Stimulated activated CD8-positive, alpha-beta memory T cell treated with anti-CD3 and anti-CD28 coated beads, Interleukin-12 subunit alpha, Interleukin-12 subunit beta, amount 100 ng/mL, for 24 hours (primary cell): Measurements from ENCODE around the gene GIMD1.
"Not testable (repeated sequence)": the region's sequence is repeated elsewhere in the genome, so short reads cannot be mapped to it uniquely, and the experiment has no call there.

Experiments
- DNase-seq: peaks from one replicate; pipeline ENCODE4 v3.0.0-alpha.2; 2020; ENCODE audit errors: extremely low read depth

Gene GIMD1

GRCh38 chr4:106351016-106351415, 17.6 kb downstream of the GIMD1 start:
- DNase-seq = no peak

GRCh38 chr4:106347167-106347566, 21.4 kb downstream of the GIMD1 start:
- no peak for DNase-seq

- no peak for DNase-seq
These were observed 24.0 kb downstream of the GIMD1 start for GRCh38 chr4:106344647-106344970.

- no peak for DNase-seq
These were observed 24.5 kb downstream of the GIMD1 start for GRCh38 chr4:106343865-106344646.

- DNase-seq = no peak
These were observed 27.8 kb downstream of the GIMD1 start for GRCh38 chr4:106340774-106341173.

GRCh38 chr4:106339431-106339830, 29.1 kb downstream of the GIMD1 start:
- DNase-seq = no peak

GRCh38 chr4:106338671-106339070, 29.9 kb downstream of the GIMD1 start:
- no peak for DNase-seq

- DNase-seq = no peak
These were observed 30.7 kb downstream of the GIMD1 start for GRCh38 chr4:106337916-106338315.

GRCh38 chr4:106336618-106337017, 32.0 kb downstream of the GIMD1 start:
- no peak for DNase-seq

- no peak for DNase-seq
These were observed 33.7 kb downstream of the GIMD1 start for GRCh38 chr4:106334741-106335470.

- no peak for DNase-seq
These were observed 35.4 kb downstream of the GIMD1 start for GRCh38 chr4:106333186-106333585.

- DNase-seq = no peak
These were observed 39.4 kb downstream of the GIMD1 start for GRCh38 chr4:106329041-106329618.

GRCh38 chr4:106325800-106326199, 42.8 kb downstream of the GIMD1 start:
- DNase-seq = no peak

GRCh38 chr4:106323119-106323518, 45.5 kb downstream of the GIMD1 start:
- DNase-seq = no peak

GRCh38 chr4:106321814-106322213, 46.8 kb downstream of the GIMD1 start:
- not testable (repeated sequence) for DNase-seq

- DNase-seq = not testable (repeated sequence)
These were observed 47.4 kb downstream of the GIMD1 start for GRCh38 chr4:106321168-106321567.

GRCh38 chr4:106320235-106320634, 48.3 kb downstream of the GIMD1 start:
- DNase-seq = no peak

- no peak for DNase-seq
These were observed 50.1 kb downstream of the GIMD1 start for GRCh38 chr4:106318511-106318910.

- DNase-seq = no peak
These were observed 50.8 kb downstream of the GIMD1 start for GRCh38 chr4:106317815-106318214.

- DNase-seq = no peak
These were observed 51.7 kb downstream of the GIMD1 start for GRCh38 chr4:106316773-106317409.

GRCh38 chr4:106315968-106316772, 52.4 kb downstream of the GIMD1 start, which contains the start of the genes AIMP1 and TBCK:
TSS of gene AIMP1 (plus strand) at chr4:106316550. CDS start at chr4:106325010, 8,460 bp downstream.
TSS of gene TBCK (minus strand) at chr4:106316209. CDS start at chr4:106308960, 7,249 bp downstream.
- DNase-seq = peak; percentile 67
